ENCODE measurements around the gene FHOD3. TPM values are rescaled to one million over a fixed set of nuclear protein-coding genes. Genes with fewer than 3 reads are reported as not detected.

FHOD3 gene
- polyA plus RNA-seq, 2 of the 4 experiments (the other 2 are of a cell fraction) = 2.5 to 3.6 TPM

DNA sequence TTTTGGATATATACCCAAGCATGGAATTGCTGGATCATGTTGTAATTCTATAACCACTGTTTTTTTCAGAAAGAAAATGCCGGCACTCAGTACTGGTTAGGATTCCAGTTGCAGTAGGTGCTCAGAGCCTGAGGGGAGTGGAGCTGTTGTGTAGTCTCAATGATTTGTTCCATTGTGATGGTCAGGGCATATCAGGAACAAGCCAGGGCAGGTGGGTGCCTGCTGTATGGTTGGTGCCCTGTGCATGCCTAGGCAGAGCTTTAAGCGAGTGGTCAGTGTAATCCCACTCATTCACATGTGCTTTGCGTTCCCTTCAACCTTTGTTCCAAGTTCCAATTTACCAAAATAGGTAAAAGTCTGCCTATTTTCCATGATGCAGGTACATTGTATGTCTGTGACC, 100.9 kb downstream of the FHOD3 start:
- Histone ChIP-seq H3K4me3 (no peak overlapping the region), H3K27ac (no peak overlapping the region), H3K4me1 (no peaks in the 10 kb centered on the region), H3K9me3 (peaks cover 8% of the 10 kb centered on the region; the same call in 1 of the 3 replicates), H3K4me2 (no peak overlapping the region)
- no peak for TF ChIP-seq RCOR1 (IDR thresholded peaks at IDR 0.05; ENCODE audit: low read depth, low read length)
- no peak for TF ChIP-seq ZC3H11A (IDR thresholded peaks at IDR 0.05)
- no peak for TF ChIP-seq CBX2 (IDR thresholded peaks at IDR 0.05; ENCODE audit: borderline replicate concordance, low read depth)
- no peak for TF ChIP-seq EP300 (IDR thresholded peaks at IDR 0.05)
- ChIA-PET POLR2A (no interaction called here), CTCF (no interaction called here)
- ATAC-seq (no peak), DNase-seq (ENCODE audit: low read depth in 1 of 2, low spot score in 1 of 2) (no peak), FAIRE-seq (no peak)
- WGBS (ENCODE audit: missing lambda C conversion rate) = 56% methylated on average over 3 of the region's 3 CpGs

DNA sequence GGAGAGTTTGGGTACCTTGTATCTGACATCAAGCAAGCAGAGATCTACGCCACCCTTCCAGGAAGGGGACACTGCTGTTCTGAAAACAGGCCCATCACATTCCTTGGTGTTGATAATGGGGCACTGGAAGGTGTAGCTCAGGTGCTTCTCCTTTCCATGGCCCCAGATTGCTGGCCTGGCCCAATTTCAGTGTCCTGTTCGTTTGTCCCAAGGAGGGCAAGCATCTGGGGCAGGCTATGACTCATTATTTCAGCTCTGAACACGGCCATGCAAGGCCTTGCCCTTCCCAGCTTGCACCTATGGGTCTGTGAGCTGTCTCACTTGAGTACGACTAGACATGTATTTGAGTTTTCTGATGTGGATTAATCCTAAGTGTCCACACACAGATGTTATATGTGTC, 101.5 kb downstream of the FHOD3 start:
- TF ChIP-seq EHMT2 (IDR thresholded peaks at IDR 0.05; ENCODE audit: low read depth) (no peak), CHD4 (IDR thresholded peaks at IDR 0.05; ENCODE audit: borderline replicate concordance) (no peak), HOXA7 (CRISPR knock-in tag; IDR thresholded peaks at IDR 0.05) (no peak), USF2 (IDR thresholded peaks at IDR 0.05) (no peak), KDM1A (IDR thresholded peaks at IDR 0.05; ENCODE audit: low read depth) (no peak), NFE2L2 (conservative IDR thresholded peaks at IDR 0.05; ENCODE audit: low read length) (no peak), FOXS1 (CRISPR knock-in tag; IDR thresholded peaks at IDR 0.05) (no peak), NPAS2 (CRISPR knock-in tag; IDR thresholded peaks at IDR 0.05; ENCODE audit: borderline replicate concordance) (no peak)
- TF ChIP-seq, protein P1, sequence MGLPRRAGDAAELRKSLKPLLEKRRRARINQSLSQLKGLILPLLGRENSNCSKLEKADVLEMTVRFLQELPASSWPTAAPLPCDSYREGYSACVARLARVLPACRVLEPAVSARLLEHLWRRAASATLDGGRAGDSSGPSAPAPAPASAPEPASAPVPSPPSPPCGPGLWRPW (IDR thresholded peaks at IDR 0.05) = no peak
- TF ChIP-seq, protein P2, sequence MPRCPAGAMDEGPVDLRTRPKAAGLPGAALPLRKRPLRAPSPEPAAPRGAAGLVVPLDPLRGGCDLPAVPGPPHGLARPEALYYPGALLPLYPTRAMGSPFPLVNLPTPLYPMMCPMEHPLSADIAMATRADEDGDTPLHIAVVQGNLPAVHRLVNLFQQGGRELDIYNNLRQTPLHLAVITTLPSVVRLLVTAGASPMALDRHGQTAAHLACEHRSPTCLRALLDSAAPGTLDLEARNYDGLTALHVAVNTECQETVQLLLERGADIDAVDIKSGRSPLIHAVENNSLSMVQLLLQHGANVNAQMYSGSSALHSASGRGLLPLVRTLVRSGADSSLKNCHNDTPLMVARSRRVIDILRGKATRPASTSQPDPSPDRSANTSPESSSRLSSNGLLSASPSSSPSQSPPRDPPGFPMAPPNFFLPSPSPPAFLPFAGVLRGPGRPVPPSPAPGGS (IDR thresholded peaks at IDR 0.05) = no peak
- no peak overlapping the region for H3K27ac ChIP-seq
- ChIA-PET POLR2A (no interaction called here), CTCF (no interaction called here)
- no peak for ATAC-seq
- H3K4me2 ChIP-seq = no peak overlapping the region
- peaks cover 8% of the 10 kb centered on the region; the same call in 1 of the 3 replicates for H3K9me3 ChIP-seq
- DNase-seq (ENCODE audit: low read depth in 1 of 2, low spot score in 1 of 2) = no peak
- no peak overlapping the region for H3K4me3 ChIP-seq
- FAIRE-seq = no peak
- 36% methylated on average over 4 of the region's 4 CpGs for WGBS (ENCODE audit: missing lambda C conversion rate)
- H3K4me1 ChIP-seq = no peaks in the 10 kb centered on the region

DNA sequence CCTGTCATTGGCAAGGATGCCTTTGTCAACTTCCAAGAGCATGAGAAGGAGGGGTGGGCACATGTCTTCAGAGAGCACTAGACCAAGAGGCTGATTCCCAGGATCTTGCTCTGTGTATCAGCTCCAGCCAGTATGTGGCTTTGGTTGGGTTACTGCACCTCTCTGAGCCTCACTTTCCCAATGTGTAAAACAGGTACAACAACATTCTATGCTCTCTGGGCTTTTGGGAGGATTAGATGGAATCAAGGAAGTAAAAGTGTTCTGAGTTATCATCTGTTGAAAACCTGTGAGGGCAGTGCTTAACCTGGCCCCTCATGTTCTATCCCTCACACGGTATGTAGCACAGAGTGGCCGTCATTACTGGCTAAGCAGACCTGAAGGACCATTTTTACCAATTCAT, 103.9 kb downstream of the FHOD3 start:
- ChIA-PET CTCF (no interaction called here), POLR2A (no interaction called here)
- whole genome bisulfite sequencing (ENCODE audit: missing lambda C conversion rate) = 72% methylated on average over 2 of the region's 2 CpGs
- H3K4me3 ChIP-seq = no peak overlapping the region
- no peak for ATAC-seq
- no peak for FAIRE-seq
- H3K27ac ChIP-seq = no peak overlapping the region
- no peak overlapping the region for H3K4me2 ChIP-seq
- no peaks in the 10 kb centered on the region for H3K4me1 ChIP-seq
- DNase-seq (ENCODE audit: low read depth in 1 of 2, low spot score in 1 of 2) = no peak
- TF ChIP-seq HEYL (CRISPR knock-in tag; IDR thresholded peaks at IDR 0.05) (no peak), RFX5 (IDR thresholded peaks at IDR 0.05) (no peak), RNF2 (IDR thresholded peaks at IDR 0.05; ENCODE audit: borderline replicate concordance, low read depth) (no peak), TP53 (CRISPR knock-in tag; IDR thresholded peaks at IDR 0.05) (no peak), ZNF302 (CRISPR knock-in tag; IDR thresholded peaks at IDR 0.05) (no peak), HOXB5 (CRISPR knock-in tag; IDR thresholded peaks at IDR 0.05) (no peak), POLR2AphosphoS2 (conservative IDR thresholded peaks at IDR 0.05; ENCODE audit: low read length) (no peak), FOSL2 (IDR thresholded peaks at IDR 0.05) (no peak), FOSL2 (CRISPR knock-in tag; IDR thresholded peaks at IDR 0.05) (no peak), PBX3 (IDR thresholded peaks at IDR 0.05) (no peak), CHD4 (IDR thresholded peaks at IDR 0.05; ENCODE audit: borderline replicate concordance) (no peak), POLR2A (IDR thresholded peaks at IDR 0.05; ENCODE audit: low read length) (no peak), JUNB (IDR thresholded peaks at IDR 0.05) (no peak), CTCF (IDR thresholded peaks at IDR 0.05) (no peak), CBX8 (IDR thresholded peaks at IDR 0.05) (no peak)
- TF ChIP-seq, protein P3, sequence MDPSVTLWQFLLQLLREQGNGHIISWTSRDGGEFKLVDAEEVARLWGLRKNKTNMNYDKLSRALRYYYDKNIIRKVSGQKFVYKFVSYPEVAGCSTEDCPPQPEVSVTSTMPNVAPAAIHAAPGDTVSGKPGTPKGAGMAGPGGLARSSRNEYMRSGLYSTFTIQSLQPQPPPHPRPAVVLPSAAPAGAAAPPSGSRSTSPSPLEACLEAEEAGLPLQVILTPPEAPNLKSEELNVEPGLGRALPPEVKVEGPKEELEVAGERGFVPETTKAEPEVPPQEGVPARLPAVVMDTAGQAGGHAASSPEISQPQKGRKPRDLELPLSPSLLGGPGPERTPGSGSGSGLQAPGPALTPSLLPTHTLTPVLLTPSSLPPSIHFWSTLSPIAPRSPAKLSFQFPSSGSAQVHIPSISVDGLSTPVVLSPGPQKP (IDR thresholded peaks at IDR 0.05; ENCODE audit: low read depth, low read length) = no peak
- TF ChIP-seq, protein P4, sequence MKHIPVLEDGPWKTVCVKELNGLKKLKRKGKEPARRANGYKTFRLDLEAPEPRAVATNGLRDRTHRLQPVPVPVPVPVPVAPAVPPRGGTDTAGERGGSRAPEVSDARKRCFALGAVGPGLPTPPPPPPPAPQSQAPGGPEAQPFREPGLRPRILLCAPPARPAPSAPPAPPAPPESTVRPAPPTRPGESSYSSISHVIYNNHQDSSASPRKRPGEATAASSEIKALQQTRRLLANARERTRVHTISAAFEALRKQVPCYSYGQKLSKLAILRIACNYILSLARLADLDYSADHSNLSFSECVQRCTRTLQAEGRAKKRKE (CRISPR knock-in tag; IDR thresholded peaks at IDR 0.05; ENCODE audit: low read depth) = no peak
- TF ChIP-seq, protein P1 (IDR thresholded peaks at IDR 0.05) = no peak
- peaks cover under 1% of the 10 kb centered on the region; the same call in 1 of the 3 replicates for H3K9me3 ChIP-seq
